ENCODE results near the gene RFTN2.
"Not testable (repeated sequence)": the region's sequence is repeated elsewhere in the genome, so short reads cannot be mapped to it uniquely, and the experiment has no call there.

The RFTN2 gene

DNA sequence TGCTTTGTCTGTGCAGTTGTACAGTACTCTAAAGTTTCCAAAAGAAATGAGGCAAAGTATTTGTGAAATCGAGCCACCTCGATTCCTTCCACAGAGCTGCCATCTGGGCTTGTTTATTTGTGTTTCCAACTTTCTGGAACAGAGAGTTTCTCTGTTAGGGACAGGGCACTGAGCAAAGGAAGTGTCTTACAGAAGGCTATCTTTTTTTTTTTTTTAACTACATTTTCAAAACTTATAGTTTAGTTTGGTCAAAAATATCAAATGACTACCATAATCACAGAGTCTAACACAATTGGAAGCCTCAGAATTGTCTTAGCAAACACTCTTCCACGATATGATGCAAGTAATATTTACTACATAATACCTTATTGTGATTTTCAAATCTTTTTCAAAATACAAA lies 796 bp downstream of the RFTN2 start:
- DNase-seq (ENCODE audit: low read depth): no peak

DNA sequence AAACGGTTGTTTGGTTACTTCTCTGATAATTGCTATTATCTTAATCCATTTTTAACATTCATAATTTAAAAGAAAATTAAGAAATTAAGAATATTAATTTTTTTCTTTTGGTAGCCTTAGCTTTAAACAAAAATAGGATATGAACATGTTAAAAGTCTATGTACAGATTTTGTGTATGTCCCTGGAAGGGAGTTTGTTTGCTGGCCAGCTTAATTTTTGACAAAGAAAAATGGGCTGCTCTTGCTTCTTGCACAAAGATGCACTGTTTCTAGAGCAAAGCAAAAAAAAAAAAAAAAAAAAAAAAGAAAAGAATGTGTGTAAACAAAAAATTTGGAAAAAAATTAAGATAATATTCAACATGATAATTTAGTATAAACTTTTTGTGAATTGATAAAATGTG lies 1.3 kb downstream of the RFTN2 start:
- DNase-seq (ENCODE audit: low read depth): no peak

DNA sequence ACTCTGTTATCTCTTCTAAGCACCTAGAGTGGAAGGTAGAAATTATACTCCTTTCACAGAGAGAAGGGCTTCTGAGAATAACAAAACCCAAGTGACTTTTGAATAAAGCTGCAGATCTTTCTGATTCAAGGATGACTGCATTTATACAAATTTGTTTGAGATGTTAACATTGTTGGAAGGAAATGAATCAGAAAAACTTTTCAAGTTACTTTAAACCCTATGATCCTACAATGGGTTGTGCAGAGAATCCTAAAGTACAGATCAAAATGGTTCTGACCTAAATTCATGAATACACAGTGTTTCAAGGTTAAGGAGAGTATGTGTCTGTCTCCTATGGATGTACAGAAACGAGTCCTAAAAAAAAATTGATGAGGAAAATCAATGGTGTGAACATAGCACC lies 1.8 kb downstream of the RFTN2 start:
- no peak for DNase-seq (ENCODE audit: low read depth)

DNA sequence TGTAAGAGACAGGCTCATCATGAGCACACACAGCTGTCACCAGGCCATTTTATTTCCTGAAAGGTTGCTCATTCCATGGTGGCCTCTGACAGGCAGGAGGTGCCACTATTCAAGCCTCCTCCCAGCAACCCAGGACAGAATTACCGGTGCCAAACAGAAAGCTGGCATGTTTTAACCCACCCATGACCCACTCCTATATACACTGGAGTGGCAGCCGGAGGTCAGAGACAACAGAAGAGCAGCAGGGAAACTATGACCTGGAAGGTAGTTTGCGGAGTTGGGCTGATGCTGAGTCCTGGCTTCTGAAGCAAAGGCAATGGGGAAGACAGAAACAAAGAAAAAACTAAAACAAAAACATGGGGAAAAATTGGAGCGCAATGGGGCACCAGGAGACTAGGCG lies 2.3 kb downstream of the RFTN2 start:
- no peak for DNase-seq (ENCODE audit: low read depth)

DNA sequence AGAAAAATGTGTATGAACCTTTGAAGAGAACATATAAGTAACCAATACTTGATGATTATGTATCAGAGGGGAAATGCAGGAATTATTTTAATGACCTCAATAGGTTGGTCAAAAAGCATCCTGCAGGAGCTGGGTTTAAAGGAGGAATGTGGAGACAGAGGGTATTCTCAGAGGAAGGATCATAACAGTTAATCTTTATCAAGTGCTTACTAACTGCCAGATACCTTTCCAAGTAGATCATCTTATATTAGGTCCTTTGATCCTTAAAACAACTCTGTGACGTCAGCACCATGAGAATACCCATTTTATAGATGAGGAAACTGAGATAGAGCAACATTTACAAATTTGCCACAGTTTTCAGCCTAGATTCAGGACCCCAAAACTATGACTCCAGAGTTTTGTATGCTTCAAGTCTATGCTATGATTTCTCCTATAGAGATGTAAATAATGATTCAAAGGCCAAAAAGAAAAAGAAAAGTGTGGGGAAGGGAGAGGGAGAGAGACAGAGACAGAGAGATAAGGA lies 3.0 kb downstream of the RFTN2 start:
- no peak for DNase-seq (ENCODE audit: low read depth)

DNA sequence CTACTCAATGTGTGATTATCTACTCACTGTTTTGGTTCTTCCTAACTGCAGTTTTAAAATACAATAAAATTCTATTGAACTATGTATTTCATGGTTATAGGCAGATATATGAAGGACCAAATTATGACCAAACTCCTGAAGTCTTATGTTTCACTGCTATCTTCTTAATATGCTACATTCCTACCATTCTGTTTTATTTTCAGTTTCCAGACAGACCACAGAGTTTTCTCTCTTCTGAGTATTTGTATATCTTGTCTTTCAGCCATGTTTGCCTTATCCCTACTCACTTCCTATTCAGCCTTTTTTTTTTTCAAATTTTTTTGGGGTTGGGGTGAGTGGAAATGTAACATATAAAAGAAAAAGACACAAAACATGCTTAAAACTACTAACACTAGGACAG lies 6.3 kb downstream of the RFTN2 start:
- DNase-seq (ENCODE audit: low read depth): no peak

DNA sequence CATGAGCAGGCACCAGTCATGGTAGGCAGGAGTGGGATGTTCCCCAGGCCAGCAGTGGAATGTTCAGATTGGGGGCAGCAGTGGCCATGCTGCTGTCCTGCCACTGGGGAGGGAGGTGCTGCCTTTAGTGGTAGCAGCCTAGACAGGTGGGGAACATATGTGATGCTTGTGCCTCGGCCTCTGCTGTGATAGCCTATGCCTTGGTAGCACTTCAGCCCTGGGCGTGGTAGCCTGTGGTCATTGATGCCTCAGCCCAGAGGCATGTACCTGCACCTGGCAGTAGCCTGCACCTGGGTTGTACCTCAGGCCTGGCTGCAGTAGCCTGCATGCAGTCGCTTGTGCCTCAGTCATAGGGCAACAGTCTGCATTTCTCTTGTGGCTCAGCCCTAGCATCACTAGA lies 7.1 kb downstream of the RFTN2 start:
- DNase-seq (ENCODE audit: low read depth): no peak

DNA sequence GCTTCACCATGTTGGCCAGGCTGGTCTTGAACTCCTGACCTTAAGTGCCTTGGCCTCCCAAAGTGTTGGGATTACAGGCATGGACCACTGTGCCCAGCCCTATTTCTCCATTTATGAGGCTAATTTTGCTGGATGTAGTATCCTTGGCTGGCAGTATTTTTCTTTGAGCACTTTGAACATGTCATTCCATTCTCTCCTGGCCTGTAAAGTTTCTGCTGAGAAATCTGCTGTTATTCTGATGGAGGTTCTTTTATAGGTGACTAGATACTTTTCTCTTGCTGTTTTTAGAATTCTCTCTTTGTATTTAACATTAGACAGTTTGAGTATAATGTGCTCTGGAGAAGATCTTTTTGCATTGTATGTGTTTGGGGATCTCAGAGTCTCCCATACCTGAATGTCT lies 9.1 kb downstream of the RFTN2 start:
- DNase-seq (ENCODE audit: low read depth): no peak

DNA sequence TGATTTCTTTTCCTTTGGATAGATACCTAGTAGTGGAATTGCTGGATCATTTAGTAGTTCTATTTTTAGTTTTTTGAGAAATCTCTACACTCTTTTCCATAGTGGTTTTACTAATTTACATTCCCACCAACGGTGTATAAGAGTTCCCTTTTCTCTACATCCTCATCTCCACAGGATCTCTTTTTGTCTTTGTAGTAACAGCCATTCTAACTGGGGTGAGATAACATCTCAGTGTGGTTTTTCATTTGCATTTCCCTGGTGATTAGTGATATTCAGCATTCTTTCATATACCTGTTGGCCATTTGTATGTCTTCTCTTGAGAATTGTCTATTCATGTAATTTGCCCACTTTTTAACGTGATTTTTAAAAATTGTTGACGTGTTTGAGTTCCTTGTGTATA lies 13.8 kb downstream of the RFTN2 start:
- DNase-seq (ENCODE audit: low read depth): no peak

DNA sequence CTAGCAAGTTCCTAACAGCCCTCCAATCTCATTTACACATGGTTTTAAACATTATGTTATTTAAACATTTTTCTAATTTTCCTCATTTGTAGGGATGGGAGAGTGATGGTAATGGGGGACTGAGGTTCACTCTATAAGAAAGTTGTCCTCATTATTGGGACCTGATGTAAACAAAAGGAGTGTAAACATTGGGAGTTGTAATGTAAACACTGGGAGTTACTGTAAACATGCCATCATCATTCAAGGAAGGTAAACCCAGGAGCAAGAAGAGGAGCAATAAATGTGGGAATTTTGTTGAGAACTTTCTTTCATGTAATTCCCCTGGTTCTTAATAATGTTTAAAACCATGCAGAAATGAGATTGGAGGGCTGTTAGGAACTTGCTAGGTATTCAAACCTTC lies 17.8 kb downstream of the RFTN2 start:
- no peak for DNase-seq (ENCODE audit: low read depth)

DNA sequence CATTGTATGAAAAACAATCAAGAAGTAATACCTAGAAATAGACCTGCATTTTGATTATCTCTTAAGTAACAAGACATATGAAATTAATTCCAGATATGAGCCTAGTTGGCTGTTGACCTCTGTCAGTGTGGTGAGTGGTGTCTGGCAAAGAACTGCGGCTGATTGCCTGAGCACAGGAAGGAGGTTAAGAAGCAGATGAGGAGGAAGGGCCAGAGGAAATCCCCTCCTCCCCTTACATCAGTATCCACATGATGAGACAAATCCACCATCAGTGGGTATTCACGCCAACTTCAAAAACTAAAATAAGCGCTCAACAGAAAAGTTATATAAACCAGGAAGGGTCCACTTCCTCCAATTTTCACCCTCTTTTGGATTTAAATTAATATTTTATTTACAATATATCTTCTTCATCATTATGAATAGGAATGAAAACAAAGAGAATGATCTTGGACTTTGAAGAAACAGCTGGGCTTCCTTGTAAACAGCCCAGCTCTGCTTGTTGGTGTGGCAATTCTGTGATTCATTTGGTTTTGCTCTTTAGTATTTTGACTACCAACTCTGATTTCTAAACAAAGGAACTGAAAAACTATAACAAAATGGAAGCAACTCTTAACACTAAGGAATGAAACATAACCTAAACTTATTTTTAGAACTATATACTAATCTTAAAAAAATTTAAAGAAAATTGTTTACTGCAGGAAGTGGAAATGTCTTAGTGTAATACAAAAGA lies 27.3 kb downstream of the RFTN2 start:
- DNase-seq (ENCODE audit: low read depth): no peak

DNA sequence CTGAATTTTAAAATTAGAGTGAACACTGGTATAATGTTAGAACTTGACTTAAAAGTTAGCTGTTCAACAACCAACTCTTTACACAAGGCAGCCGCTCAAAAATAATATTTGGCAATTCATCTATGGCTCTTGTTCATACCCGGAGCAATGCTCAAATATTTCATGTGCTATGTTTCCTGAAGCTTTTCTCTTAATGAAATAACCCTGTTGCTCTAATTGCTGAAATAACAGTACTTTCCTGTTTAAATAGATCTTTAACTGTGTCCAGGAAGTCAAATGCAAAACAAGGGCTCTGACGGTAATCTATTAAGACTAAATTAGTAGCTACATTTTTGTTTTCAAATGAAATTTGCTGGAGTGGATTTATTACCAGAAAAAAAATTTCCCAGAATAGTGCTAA lies 33.7 kb downstream of the RFTN2 start:
- no peak for DNase-seq (ENCODE audit: low read depth)

DNA sequence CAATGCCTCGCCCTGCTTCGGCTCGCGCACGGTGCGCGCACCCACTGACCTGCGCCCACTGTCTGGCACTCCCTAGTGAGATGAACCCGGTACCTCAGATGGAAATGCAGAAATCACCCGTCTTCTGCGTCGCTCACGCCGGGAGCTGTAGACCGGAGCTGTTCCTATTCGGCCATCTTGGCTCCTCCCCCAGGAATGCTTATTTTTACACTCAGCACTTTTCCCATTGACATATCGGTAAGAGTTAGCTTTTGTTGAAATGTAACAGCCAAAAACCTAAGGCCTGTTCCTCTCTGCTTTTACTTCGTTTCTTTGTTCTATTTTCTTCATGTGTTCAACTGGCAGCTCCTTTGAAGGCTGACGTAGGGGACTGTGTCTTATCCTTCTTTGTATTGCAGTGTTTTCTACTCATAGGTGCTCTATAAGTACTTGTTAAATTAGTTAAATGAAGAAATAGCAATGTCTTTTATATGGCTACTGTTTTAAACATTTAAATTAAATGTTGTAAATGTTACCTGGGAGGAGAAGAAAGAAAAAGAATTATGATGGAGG lies 34.7 kb downstream of the RFTN2 start:
- not testable (repeated sequence) for DNase-seq (ENCODE audit: low read depth)

DNA sequence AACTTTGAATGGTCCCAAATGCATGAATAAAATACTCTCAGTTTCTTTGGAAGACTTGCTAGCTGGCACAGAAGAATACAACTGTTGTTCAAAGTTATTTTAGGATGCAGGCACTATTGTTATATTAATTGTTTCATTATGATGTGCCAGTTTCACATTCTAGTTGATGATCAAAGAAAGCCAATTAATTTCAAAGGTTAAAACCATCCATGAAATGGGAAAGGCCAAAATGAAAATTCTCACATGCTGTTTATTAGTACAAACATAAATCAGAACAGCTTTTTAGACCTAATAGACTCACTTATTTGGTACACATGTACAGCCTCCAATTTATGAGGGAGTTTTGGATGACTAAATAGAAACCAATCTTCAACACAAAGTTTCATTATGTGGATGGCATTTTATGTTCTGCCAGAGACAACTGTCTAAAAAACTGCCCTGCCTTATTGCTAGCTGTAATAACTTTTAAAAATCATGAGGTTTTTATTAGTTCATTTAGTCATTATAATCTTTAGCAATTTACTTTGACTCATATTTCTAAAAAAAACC lies 42.2 kb downstream of the RFTN2 start:
- no peak for DNase-seq (ENCODE audit: low read depth)

DNA sequence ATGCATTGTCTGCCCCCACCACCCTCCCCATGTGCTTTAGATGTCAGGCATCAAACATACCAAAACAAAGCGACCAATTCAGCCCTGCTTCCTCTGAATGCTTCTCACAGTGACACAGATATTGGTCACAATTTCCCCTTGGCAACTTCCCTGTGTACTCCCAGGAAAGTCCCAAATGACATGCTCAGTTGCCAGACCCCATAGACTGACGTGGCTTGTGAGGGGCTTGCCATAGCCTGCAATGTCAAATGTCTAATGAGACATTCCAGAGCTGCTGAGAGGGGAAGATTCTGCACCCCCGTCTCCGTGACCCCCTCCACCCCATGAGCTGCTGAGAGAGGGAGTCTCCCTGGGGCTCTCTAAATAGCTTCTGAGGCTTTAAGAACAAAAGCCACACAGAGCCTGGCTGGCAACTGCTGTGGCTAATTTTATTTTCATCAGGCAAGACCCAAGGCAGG lies 47.3 kb downstream of the RFTN2 start:
- DNase-seq (ENCODE audit: low read depth): no peak

DNA sequence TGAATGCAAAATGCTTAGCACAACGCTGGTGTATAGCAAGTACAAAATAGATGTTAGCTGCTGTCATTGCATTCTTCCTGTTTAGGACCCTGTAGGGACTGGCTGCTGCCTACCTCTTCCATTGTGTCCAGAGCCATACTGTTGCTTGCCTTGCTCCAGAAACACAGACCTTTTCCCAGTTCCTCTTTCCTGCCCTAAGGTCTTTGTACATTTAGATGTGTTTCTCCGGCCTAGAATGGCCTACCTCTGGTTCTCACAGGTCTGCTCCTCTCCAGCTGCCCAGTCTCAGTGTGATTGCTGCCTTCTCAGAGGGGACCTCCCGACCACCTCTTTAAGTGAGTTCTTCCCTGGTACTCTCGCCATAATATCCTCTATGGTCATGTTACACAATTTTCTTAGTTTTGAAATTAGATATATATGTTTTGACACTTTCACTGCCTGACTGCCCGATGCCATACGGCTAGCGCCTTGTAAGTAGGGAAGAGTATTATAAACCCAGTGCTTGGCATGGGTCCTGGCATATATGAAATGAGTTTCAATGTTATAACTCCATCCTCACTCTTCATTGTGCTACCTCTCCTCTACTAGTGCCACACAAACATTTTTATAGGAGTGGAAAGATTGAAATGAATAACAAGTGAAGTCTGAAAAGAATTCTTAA lies 48.3 kb downstream of the RFTN2 start:
- DNase-seq (ENCODE audit: low read depth): no peak

DNA sequence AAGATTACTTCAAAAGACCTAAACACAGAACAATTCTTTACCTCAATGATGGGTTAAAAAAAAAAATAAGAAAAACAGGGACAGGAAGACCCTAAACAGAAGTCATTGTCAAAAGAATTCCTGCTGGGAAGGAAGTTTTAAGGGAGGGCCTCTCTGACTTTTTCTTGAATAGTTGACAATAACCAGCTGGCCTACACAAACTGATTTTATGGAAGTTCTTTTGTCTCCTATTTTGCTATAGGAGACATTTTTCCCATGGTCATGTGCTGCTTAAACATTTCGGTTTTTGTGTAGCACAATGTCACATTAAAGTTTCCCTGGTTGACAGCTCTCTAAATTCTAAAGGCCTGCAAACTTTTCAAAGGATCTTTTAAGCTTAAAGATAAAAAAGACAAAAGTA lies 55.3 kb downstream of the RFTN2 start:
- no peak for DNase-seq (ENCODE audit: low read depth)

DNA sequence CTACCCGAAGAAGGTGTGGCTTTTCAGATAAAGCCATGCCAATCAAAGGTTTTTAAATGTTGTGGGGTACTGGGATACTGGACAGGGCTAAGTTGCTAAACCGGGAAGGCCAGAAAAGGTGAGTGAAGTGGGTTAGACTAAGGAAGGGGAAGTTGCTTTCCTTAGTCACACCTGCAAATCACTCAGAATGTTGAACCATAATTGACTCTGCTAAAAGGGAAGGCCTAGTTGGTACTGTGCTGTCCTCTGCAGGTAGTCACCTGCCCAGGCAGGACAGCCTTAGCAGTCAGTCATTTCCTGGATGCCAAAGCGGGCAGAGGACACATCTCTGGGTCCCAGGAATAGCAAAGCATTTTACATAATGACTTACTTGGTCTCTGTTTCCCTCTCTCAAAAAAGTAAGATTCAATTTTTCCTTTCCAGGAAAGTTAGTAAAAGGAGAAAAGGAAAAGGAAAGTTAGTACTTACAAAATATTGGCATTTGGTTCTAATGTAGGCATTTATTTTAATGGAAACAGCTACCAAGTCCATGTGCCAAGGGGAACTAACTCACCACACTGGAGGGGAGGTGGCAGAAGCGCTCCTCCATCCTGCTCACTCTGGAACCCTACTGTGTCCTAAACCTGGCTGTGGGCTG lies 60.3 kb downstream of the RFTN2 start:
- no peak for DNase-seq (ENCODE audit: low read depth)

DNA sequence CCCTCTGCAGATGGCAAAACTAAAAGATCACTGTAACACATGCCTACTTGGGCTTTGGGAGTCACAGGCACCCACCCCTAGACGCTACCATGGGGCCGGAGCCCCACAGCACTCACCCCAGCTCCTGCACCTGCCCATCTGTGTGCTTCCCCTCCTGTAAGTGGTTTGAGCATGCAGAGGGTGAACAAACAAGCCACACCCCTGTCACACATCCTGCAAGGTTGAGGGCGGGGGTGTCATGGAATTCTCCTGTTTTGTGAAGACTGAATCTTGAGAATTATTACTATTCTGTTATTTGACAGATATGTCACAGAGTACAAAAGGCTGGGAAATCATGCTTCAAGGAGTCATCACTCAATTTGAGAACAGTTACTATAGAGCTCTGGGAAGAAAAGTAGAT lies 60.9 kb downstream of the RFTN2 start:
- DNase-seq (ENCODE audit: low read depth): no peak

DNA sequence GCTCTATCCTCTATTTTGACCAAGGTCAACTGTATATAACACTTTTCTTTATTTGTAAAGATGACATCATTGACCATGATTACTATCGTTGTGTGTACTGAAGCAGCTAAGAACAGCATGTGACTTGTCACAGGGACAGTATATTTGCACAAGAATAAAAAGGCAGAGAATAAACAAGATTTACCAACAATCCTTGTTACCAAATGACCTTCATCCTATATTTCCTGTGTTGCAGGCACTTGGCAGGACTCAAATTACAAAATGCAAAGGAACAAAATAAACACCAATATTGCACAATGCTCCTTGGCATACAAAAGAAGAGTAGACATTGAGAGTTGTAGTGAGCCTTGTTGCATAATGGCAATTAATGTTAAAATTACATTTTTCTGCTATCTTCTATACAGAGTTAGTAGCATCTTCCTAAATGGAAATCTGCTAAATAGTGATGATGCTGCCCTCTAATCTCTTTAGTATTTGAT lies 61.8 kb downstream of the RFTN2 start:
- DNase-seq (ENCODE audit: low read depth): no peak

DNA sequence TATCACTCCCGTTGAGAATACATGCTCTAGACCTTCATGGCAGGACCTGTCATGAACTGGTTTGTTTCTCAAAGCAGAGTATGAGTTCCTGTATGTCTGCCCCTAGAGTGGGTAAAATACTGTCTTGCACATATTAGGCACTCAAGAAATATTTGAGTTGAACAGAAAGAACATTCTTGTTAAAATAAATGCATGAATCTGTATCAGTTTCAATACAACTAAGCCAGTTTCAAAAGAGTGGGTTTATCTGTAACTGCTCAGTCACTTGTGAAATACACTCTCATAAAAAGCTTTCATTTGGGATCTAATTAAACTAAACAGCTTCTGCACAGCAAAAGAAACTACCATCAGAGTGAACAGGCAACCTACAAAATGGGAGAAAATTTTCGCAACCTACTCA lies 69.2 kb downstream of the RFTN2 start:
- no peak for DNase-seq (ENCODE audit: low read depth)

DNA sequence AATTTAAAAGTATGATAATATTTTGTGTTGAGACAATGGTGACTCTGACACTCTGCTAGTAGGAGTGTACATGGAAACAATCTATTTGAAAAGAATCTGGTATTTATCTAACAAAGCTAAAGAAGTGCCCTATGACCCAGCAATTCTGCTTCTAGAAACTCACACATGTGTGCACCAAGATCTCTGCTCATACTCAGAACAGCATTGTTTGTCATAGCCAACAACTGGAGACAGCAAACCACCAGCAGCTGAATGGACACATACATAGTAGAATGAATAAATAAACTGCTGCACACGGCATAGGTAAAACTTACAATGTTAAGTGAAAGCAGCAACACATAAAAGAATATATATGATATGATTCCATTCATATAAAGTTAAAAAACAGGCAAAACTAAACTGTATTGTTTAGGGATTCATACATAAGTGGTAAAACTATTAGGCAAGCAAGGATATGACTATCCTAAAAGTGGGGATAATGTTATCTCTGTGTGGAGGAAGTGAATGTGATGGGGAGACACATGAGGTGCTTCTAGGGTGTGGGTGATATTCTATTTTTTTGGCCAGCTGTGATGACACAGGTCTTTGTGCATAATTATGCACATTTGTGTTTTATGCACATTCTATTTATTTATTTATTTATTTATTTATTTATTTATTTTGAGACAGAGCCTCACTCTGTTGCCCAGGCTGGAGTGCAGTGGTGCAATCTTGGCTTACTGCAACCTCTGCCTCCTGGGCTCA lies 71.1 kb downstream of the RFTN2 start:
- DNase-seq (ENCODE audit: low read depth): no peak

All from T follicular helper cell (primary cell).